ENCODE data around the gene ROR1.

The ROR1 gene

DNA sequence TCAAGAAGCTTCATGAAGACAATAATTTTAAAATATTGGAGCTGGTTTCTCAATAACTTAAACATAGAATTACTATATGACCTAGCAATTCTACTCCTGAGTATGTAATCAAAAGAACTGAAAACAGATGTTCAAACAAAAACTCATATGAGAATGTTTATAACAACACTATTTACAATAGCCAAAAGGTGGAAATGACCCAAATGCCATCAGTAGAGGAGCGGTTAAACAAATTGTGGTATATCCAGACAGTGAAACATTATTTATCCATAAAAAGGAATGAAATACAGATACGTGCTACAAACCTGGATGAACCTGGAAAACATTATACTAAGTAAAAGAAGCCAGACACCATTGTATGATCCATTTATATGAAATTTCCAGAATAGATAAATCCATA is 366.8 kb downstream of the ROR1 start:
- TF ChIP-seq, protein P1, sequence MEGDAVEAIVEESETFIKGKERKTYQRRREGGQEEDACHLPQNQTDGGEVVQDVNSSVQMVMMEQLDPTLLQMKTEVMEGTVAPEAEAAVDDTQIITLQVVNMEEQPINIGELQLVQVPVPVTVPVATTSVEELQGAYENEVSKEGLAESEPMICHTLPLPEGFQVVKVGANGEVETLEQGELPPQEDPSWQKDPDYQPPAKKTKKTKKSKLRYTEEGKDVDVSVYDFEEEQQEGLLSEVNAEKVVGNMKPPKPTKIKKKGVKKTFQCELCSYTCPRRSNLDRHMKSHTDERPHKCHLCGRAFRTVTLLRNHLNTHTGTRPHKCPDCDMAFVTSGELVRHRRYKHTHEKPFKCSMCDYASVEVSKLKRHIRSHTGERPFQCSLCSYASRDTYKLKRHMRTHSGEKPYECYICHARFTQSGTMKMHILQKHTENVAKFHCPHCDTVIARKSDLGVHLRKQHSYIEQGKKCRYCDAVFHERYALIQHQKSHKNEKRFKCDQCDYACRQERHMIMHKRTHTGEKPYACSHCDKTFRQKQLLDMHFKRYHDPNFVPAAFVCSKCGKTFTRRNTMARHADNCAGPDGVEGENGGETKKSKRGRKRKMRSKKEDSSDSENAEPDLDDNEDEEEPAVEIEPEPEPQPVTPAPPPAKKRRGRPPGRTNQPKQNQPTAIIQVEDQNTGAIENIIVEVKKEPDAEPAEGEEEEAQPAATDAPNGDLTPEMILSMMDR (IDR thresholded peaks at IDR 0.05; ENCODE audit: low read depth, low read length) = no peak
- DNase-seq (ENCODE audit: extremely low read depth, low read depth) = no peak

GRCh38 chr1:64147045-64147724 is 373.4 kb downstream of the ROR1 start:
- DNase-seq (ENCODE audit: extremely low read depth, low read depth) = no peak
- TF ChIP-seq, protein P1 (IDR thresholded peaks at IDR 0.05; ENCODE audit: low read depth, low read length) = no peak

DNA sequence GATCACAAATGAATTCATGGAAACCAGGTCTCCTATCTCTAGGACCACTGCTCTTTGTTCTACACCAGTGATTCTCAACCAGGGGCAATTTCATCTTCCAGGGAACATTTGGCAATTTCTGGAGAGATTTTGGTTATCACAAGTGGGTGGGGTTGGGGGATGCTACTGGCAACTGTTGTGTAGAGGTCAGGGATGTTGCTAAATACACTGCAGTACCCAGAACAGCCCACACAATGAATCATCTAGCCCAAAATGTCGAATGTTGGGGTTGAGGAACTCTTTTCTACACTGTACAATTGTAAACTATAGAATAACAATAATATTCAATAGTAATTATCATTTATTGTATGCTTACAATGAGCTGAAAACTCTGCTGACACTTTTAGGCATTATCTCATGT is 373.9 kb downstream of the ROR1 start:
- TF ChIP-seq, protein P1 (IDR thresholded peaks at IDR 0.05; ENCODE audit: low read depth, low read length) = no peak
- no peak for DNase-seq (ENCODE audit: extremely low read depth, low read depth)

DNA sequence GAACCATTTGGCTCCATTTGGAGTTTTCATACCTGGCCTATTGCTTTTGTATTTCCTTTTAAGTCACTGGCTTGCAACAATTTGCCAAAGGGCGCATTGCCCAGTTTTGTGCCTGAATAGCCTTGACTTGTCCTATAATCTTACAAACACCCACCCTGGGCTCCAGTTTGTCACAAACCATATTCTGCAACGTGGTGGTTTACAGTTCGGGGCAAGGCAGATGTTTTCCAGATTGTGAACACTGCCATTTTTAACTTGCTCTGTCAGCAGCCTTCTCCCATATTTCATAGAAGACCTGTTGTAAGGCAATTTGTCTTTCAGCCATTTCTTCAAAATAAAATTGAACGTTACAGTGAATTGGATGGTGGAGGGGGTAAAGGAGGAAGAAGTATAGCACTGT is 376.4 kb downstream of the ROR1 start:
- TF ChIP-seq, protein P1 (IDR thresholded peaks at IDR 0.05; ENCODE audit: low read depth, low read length) = no peak
- no peak for DNase-seq (ENCODE audit: extremely low read depth, low read depth)

DNA sequence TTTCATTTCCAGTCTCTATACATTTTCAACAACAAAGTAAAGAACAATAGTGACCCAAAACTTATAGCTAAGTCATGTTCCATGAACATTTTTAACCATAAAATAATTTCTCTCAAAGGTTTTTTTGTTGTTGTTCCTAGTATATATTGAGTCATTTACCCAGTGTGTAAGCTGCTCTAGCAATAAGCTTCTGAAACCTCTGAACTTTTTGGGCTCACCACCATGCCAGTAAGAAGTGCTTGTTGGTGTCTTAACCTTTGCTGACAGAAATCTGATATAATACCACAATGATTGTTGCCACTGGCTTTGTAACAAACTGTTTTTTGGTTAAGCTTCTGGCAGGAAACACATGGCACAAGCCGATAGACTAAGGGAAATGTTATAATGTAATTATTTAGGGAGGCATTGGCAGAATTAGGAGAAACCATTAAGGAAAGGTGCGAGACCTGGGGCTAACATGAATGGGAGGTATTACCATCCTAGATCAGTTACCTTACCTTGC is 377.0 kb downstream of the ROR1 start:
- TF ChIP-seq, protein P1 (IDR thresholded peaks at IDR 0.05; ENCODE audit: low read depth, low read length) = no peak
- no peak for DNase-seq (ENCODE audit: extremely low read depth, low read depth)

DNA sequence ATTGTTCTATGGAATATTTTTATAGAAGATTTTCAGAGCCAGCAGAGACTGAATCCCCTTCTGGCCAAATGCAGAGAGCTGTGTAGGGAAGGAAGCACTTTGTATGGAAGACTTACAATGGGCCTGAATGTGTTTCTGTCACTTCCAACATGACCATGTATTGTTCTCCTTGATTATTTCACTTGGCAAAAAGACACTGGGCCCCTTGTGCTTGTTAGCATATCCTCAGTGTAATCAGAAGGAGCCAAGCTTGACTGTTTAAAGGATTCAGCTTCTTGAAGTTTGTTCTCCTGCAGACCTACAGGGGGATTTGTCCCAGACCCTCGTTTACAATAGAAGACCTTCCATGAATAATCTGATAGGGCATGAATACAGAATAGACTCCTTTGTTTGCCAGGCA is 381.5 kb downstream of the ROR1 start:
- TF ChIP-seq, protein P1 (IDR thresholded peaks at IDR 0.05; ENCODE audit: low read depth, low read length) = no peak

GRCh38 chr1:64161357-64161941 is 387.6 kb downstream of the ROR1 start:
- TF ChIP-seq, protein P1 (IDR thresholded peaks at IDR 0.05; ENCODE audit: low read depth, low read length) = no peak
- peak; percentile 71 for DNase-seq (ENCODE audit: extremely low read depth, low read depth)

More for the DNA sequence above, 381.5 kb downstream of the ROR1 start:
- DNase-seq (ENCODE audit: extremely low read depth, low read depth) = no peak
